ENCODE results near the gene PRDM11. TPM values are rescaled to one million over a fixed set of nuclear protein-coding genes. Genes with fewer than 3 reads are reported as not detected.
"Not testable (repeated sequence)": the region's sequence is repeated elsewhere in the genome, so short reads cannot be mapped to it uniquely, and the experiment has no call there.

The PRDM11 gene
- total RNA-seq, 1 donor from 2014 or later = 23.6 TPM

- H3K27me3 Mint-ChIP-seq = peaks cover 32% of the 10 kb centered on the region
- ATAC-seq (ENCODE audit: low read depth) (no peak), DNase-seq (no peak)
- H3K4me3 Mint-ChIP-seq = no peak overlapping the region
- ChIA-PET CTCF (interaction anchor here (0.8 to 16.1 kb wide), 4 partner anchors 171 to 224 kb away, joined by 3 to 1010 read pairs (median 78); no protein-coding TSS in a partner anchor), POLR2A (interaction anchor here (0.7 kb wide), 1 partner anchor 178 kb away, joined by 3 read pairs; no protein-coding TSS in a partner anchor)
- no peaks in the 10 kb centered on the region for H3K36me3 Mint-ChIP-seq (ENCODE audit: low read depth)
- TF ChIP-seq CTCF (IDR thresholded peaks at IDR 0.05) = no peak
- H3K9me3 Mint-ChIP-seq = no peaks in the 10 kb centered on the region
- no peak overlapping the region for H3K27ac Mint-ChIP-seq
- peaks cover 3% of the 10 kb centered on the region for H3K4me1 Mint-ChIP-seq
- intact Hi-C loops (cut with micrococcal nuclease) = loop anchor here (5.0 to 10.0 kb wide), 2 partner anchors 821 to 1014 kb away; partner anchors contain the start of gene EXT2
Measured at GRCh38 chr11:45108070-45109064, 38.1 kb upstream of the PRDM11 start.

- TF ChIP-seq CTCF (IDR thresholded peaks at IDR 0.05) = no peak
- no peaks in the 10 kb centered on the region for H3K9me3 Mint-ChIP-seq
- no peak for ATAC-seq (ENCODE audit: low read depth)
- H3K27ac Mint-ChIP-seq = no peak overlapping the region
- DNase-seq = no peak
- H3K4me1 Mint-ChIP-seq = peaks cover 9% of the 10 kb centered on the region
- H3K36me3 Mint-ChIP-seq (ENCODE audit: low read depth) = no peaks in the 10 kb centered on the region
- CTCF ChIA-PET = interaction anchor here (1.5 to 16.1 kb wide), 7 partner anchors 124 to 223 kb away, joined by 3 to 1010 read pairs (median 11); partner anchors contain the start of gene SYT13
- peaks cover 34% of the 10 kb centered on the region for H3K27me3 Mint-ChIP-seq
- POLR2A ChIA-PET = no interaction called here
- H3K4me3 Mint-ChIP-seq = no peak overlapping the region
- intact Hi-C loops (cut with micrococcal nuclease) = loop anchor here (5.0 to 10.0 kb wide), 2 partner anchors 822 to 1015 kb away; partner anchors contain the start of gene EXT2
Measured at GRCh38 chr11:45109400-45109799, 37.0 kb upstream of the PRDM11 start.

- DNase-seq (no peak), ATAC-seq (ENCODE audit: low read depth) (peak; percentile 73)
- Mint-ChIP-seq H3K27me3 (peaks cover 38% of the 10 kb centered on the region), H3K4me1 (peaks cover 8% of the 10 kb centered on the region), H3K27ac (no peak overlapping the region), H3K36me3 (ENCODE audit: low read depth) (no peaks in the 10 kb centered on the region), H3K4me3 (no peak overlapping the region), H3K9me3 (no peaks in the 10 kb centered on the region)
- no peak for TF ChIP-seq CTCF (IDR thresholded peaks at IDR 0.05)
- ChIA-PET CTCF (interaction anchor here (0.6 to 16.1 kb wide), 27 partner anchors 8 to 661 kb away, joined by 3 to 1010 read pairs (median 4); partner anchors contain the start of gene SYT13), POLR2A (interaction anchor here (0.7 to 1.0 kb wide), 3 partner anchors 183 to 222 kb away, joined by 3 to 4 read pairs (median 4); no protein-coding TSS in a partner anchor)
- intact Hi-C loops (cut with micrococcal nuclease) = loop anchor here (1.0 to 5.0 kb wide), 7 partner anchors 67 to 662 kb away; no protein-coding TSS in a partner anchor
Measured at GRCh38 chr11:45110562-45110961, 35.9 kb upstream of the PRDM11 start.

GRCh38 chr11:45113807-45114206, 32.6 kb upstream of the PRDM11 start:
- intact Hi-C loops (cut with micrococcal nuclease) = loop anchor here (5.0 kb wide), 2 partner anchors 63 to 118 kb away; no protein-coding TSS in a partner anchor
- CTCF ChIA-PET = interaction anchor here (0.7 to 2.9 kb wide), 4 partner anchors 9 to 218 kb away, joined by 3 to 16 read pairs (median 4); no protein-coding TSS in a partner anchor
- Mint-ChIP-seq H3K36me3 (ENCODE audit: low read depth) (no peaks in the 10 kb centered on the region), H3K4me1 (peaks cover 6% of the 10 kb centered on the region), H3K4me3 (no peak overlapping the region), H3K27ac (no peak overlapping the region), H3K27me3 (peaks cover 41% of the 10 kb centered on the region), H3K9me3 (no peaks in the 10 kb centered on the region)
- ATAC-seq (ENCODE audit: low read depth) (peak; percentile 65), DNase-seq (no peak)
- POLR2A ChIA-PET = interaction anchor here (0.6 kb wide), 1 partner anchor 183 kb away, joined by 5 read pairs; no protein-coding TSS in a partner anchor
- no peak for TF ChIP-seq CTCF (IDR thresholded peaks at IDR 0.05)

DNA sequence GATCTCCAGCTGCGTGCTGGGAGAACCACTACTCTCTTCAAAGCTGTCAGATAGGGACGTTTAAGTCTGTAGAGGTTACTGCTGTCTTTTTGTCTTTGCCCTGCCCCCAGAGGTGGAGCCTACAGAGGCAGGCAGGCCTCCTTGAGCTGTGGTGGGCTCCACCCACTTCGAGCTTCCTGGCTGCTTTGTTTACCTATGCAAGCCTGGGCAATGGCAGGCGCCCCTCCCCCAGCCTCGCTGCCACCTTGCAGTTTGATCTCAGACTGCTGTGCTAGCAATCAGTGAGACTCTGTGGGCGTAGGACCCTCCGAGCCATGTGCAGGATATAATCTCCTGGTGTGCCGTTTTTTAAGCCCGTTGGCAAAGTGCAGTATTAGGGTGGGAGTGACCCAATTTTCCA, 18.6 kb upstream of the PRDM11 start:
- H3K27ac Mint-ChIP-seq; ATAC-seq (ENCODE audit: low read depth); H3K9me3 Mint-ChIP-seq; DNase-seq; intact Hi-C loops (cut with micrococcal nuclease); H3K36me3 Mint-ChIP-seq (ENCODE audit: low read depth); CTCF ChIA-PET; H3K4me3 Mint-ChIP-seq; H3K4me1 Mint-ChIP-seq; POLR2A ChIA-PET: not testable (repeated sequence)
- peaks cover 23% of the 10 kb centered on the region for H3K27me3 Mint-ChIP-seq

All from activated B cell treated with CpG ODN at 0.5 μM for 24 hours (primary cell).